KOPT-K1 (cell line): ENCODE results near the gene RAP2A.

ENCODE experiments used
- H3K27ac ChIP-seq: fragments of 200-600 bp; sonication (generic); 2 replicates; pipeline ENCODE4 v1.5.1; 2016; ENCODE audit warnings: antibody characterized with exemption, mild to moderate bottlenecking, low read depth, low read length; ENCODE audit not compliant: poor library complexity, severe bottlenecking
- H3K36me3 ChIP-seq: fragments of 200-600 bp; sonication (generic); 2 replicates; pipeline ENCODE4 v1.5.1; 2017; ENCODE audit warnings: antibody characterized with exemption, mild to moderate bottlenecking, low read length, moderate library complexity; ENCODE audit not compliant: insufficient read depth
- H3K9me3 ChIP-seq: fragments of 200-600 bp; sonication (generic); 2 replicates; pipeline ENCODE4 v1.5.1; 2017; ENCODE audit warnings: antibody characterized with exemption, low read length, mild to moderate bottlenecking; ENCODE audit not compliant: insufficient read depth, poor library complexity, severe bottlenecking

The RAP2A gene

GRCh38 chr13:97485320-97485719 lies 51.4 kb downstream of the RAP2A start:
- no peak overlapping the region for H3K27ac ChIP-seq
- H3K36me3 ChIP-seq = no peaks in the 10 kb centered on the region
- no peaks in the 10 kb centered on the region for H3K9me3 ChIP-seq

GRCh38 chr13:97490702-97491307 lies 56.8 kb downstream of the RAP2A start:
- Histone ChIP-seq H3K9me3 (peaks cover 12% of the 10 kb centered on the region), H3K27ac (no peak overlapping the region), H3K36me3 (no peaks in the 10 kb centered on the region)

DNA sequence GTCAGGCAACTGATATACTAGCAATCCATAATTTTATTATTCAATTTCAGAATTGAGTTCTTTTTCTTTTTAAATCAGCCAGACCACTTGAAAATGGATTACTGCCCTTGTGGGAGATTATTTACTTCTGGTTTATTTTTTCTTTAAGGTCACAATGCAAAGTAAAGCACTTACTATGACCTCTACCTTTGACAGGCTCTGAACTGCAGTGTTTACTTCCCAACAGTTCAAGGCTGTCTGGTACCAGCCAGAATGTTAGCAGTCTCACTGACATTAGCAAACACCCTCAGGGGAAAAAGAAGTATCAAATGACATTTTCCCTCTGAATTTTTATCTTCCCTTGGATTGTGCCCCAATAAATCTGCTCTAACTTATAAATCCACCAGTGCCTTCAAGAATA lies 57.5 kb downstream of the RAP2A start:
- H3K27ac ChIP-seq = no peak overlapping the region
- peaks cover 12% of the 10 kb centered on the region for H3K9me3 ChIP-seq
- H3K36me3 ChIP-seq = no peaks in the 10 kb centered on the region

DNA sequence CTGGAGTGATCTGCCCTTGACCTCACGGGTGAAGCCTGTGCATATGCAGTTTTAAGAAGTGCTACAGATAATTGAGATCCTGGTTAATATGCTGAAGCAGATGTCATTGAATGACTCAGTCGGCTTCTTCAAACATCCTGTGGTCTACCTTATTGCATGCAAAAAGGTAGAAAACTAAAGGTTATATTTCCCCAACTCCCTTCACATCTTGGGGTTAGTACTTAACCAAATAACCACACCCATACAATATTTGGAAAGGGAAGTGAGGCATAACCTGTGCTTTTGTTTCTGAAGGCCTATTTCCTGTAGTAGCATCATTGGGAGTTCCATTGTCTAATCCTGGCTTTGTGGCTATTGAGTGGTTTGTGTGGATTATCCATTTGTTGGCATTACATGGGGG lies 58.3 kb downstream of the RAP2A start:
- H3K9me3 ChIP-seq = peaks cover 12% of the 10 kb centered on the region
- no peak overlapping the region for H3K27ac ChIP-seq
- no peaks in the 10 kb centered on the region for H3K36me3 ChIP-seq

DNA sequence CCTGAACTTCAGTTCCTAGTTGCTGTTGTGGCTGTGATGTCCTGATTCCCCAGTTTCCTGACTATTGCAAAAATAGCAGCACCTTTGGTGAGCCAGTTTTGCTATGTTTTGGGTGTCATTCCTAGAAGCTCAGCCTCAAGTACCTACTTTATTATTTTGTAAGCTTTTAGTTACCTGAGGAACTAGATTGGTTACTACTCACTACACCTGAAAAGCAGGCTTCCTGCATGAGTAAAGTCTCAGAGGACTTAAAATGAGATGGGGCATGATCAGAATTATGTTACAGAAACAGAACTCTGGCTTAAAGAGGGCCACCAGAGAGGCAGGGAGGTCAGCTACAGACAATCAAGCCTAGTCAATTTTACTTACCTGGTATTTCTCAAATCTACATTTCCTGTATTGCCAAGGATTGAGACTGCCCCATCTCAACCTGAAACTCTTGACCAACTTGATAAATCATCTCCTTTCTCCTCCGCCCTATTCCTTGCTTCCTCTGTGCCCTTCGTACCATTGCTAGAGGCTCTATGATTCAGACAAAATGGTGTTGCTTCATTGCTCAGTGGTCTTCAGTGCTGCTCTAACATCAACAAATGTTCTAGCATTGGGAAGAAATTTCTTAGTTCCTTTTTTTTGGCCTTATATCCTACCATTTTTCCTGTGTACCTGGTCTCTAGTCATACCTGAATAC lies 58.9 kb downstream of the RAP2A start:
- H3K27ac ChIP-seq = no peak overlapping the region
- H3K36me3 ChIP-seq = no peaks in the 10 kb centered on the region
- peaks cover 12% of the 10 kb centered on the region for H3K9me3 ChIP-seq

DNA sequence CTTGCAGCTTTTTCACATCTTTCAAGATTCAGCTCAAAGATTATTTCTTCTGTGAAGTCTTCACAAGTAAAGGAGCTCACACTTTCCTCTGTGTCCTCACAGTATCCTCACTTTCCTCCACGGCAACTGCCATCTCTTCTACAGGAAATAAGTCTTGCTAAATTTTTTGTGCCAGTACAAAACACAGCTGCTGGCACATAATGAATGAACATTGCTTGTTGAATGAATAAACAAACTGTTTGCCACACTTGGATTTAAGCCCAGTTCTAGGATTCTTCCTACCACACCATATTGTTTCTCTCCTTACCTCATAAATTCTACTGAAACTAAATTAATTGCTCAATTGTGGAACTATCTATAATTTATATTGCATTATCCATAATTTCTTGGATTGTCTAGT lies 59.5 kb downstream of the RAP2A start:
- Histone ChIP-seq H3K9me3 (peaks cover 12% of the 10 kb centered on the region), H3K27ac (no peak overlapping the region), H3K36me3 (no peaks in the 10 kb centered on the region)

DNA sequence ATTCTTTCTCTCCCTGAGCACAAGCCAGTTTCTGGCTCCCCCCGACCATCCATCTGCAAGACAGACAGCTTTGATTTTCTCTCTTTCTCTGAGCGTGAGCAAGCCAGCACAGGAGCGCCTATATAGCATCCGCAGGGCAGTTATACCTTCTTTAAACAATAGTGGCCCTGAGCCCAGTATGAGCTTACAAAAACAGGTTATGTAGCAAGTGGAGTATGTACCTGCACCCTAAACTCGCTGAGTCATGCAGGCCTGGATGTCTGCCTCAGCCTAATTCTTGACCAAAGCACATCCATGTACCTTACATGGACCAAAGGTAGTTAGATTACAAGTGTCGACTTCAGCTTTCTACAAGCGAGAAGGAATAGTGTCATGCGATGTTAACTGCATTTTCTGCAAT lies 61.7 kb downstream of the RAP2A start:
- Histone ChIP-seq H3K27ac (no peak overlapping the region), H3K36me3 (no peaks in the 10 kb centered on the region), H3K9me3 (peaks cover 10% of the 10 kb centered on the region)

DNA sequence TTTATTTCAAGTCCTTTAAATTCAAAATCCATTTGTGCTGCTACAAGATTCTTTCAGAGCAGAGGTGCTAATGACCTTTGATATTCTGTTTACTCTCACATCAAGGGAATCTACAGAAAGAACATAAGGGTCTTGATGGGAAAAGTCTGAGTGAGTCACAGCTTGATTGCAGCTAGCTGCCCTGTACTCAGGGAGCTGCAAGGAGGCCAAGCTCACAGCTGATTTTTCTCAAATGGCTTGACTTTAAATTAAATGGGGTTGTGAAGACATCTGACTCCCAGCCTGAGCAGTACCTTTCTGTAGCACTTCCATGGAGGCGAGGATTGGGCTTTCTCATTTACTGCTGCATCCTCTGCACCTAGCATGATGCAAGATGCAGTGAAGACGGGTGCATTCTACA lies 62.5 kb downstream of the RAP2A start:
- Histone ChIP-seq H3K36me3 (no peaks in the 10 kb centered on the region), H3K9me3 (peaks cover 1% of the 10 kb centered on the region), H3K27ac (no peak overlapping the region)

DNA sequence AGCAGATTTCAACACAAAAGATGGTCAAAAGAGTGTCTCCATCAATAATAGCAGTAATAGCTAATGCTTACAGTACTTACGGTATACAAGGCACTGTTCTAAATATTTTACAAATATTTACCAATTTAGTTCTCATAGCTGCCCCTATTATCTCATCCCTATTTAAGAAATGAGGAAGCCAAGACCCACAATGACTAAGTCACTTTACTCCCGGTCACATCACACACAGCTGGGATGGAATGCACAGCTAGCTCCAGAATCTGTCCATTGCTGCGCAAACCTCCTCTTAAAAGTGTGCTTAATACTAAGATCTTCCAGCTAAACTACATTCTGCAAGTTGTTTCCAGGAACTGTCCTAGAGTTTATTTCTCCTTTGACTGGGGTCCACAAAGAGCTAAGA lies 63.4 kb downstream of the RAP2A start:
- Histone ChIP-seq H3K9me3 (no peaks in the 10 kb centered on the region), H3K27ac (no peak overlapping the region), H3K36me3 (no peaks in the 10 kb centered on the region)

DNA sequence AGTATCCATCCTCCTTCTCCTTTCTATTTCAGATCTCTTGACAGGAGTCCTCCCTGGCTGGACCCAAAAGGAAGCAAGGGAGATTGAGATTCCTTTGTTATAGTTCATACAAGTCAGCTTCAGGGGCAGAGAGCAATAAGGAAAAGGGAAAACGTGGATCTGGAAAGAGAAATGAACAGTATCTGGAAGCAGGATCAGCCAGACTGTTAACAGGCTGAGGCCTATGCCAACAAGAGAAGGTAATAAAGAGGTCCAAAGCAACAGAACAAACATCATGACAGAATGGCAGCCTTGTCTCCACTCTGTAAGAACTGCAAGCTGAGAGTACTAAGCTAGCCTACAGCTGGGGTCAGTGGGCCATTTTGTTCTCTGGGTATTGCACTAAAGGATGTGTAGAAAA lies 64.5 kb downstream of the RAP2A start:
- H3K27ac ChIP-seq = no peak overlapping the region
- no peaks in the 10 kb centered on the region for H3K36me3 ChIP-seq
- no peaks in the 10 kb centered on the region for H3K9me3 ChIP-seq

GRCh38 chr13:97499181-97499580 lies 65.2 kb downstream of the RAP2A start:
- H3K9me3 ChIP-seq = no peaks in the 10 kb centered on the region
- no peaks in the 10 kb centered on the region for H3K36me3 ChIP-seq
- no peak overlapping the region for H3K27ac ChIP-seq

GRCh38 chr13:97502181-97502580 lies 68.2 kb downstream of the RAP2A start:
- H3K36me3 ChIP-seq = no peaks in the 10 kb centered on the region
- no peak overlapping the region for H3K27ac ChIP-seq

GRCh38 chr13:97502706-97503105 lies 68.7 kb downstream of the RAP2A start:
- no peaks in the 10 kb centered on the region for H3K36me3 ChIP-seq
- H3K27ac ChIP-seq = no peak overlapping the region
- H3K9me3 ChIP-seq = no peaks in the 10 kb centered on the region

More at GRCh38 chr13:97502181-97502580, 68.2 kb downstream of the RAP2A start:
- no peaks in the 10 kb centered on the region for H3K9me3 ChIP-seq

GRCh38 chr13:97505017-97505416 lies 71.0 kb downstream of the RAP2A start:
- no peak overlapping the region for H3K27ac ChIP-seq
- no peaks in the 10 kb centered on the region for H3K9me3 ChIP-seq
- H3K36me3 ChIP-seq = no peaks in the 10 kb centered on the region

DNA sequence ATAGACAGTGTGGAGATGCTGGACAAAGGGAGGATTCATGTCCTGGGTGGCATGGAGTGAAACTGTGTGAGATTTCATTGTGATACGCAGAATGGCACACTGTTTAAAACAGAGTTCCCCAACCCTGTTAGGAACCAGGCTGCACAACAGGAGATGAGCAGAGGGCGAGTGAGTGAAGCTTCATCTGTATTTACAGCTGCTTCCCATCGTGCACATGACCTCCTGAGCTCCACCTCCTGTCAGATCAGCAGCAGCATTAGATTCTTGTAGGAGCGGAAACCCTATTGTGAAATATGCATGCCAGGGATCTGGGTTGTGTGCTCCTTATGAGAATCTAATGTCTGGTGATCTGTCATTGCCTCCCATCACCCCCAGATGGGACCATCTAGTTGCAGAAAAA lies 72.5 kb downstream of the RAP2A start:
- H3K36me3 ChIP-seq = no peaks in the 10 kb centered on the region

DNA sequence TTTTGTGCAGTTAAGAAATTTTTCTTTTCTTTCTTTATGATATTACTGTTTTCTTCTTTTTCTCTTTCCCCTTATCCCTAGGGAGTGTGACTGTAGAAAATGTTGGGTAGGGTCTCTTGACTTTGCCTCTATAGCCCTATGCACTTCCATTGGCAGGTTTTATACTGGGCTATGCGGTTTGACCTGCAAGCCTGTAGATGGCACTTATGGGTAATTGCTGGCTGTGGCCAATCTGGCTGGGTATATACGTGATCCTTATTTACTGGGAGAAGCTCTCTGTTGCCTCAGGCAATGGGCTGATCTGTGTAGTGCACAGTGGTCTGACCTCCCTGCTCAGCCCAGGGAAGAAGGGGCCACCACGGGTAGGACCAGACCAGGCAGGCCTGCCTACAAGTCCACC lies 78.8 kb downstream of the RAP2A start:
- no peak overlapping the region for H3K27ac ChIP-seq
- peaks cover 8% of the 10 kb centered on the region for H3K9me3 ChIP-seq
- no peaks in the 10 kb centered on the region for H3K36me3 ChIP-seq

More for the DNA sequence above, 72.5 kb downstream of the RAP2A start:
- Histone ChIP-seq H3K27ac (no peak overlapping the region), H3K9me3 (no peaks in the 10 kb centered on the region)
